Transverse colon (tissue), 4 donors: Measurements from ENCODE around the gene ZNF883. TPM values are rescaled to one million over a fixed set of nuclear protein-coding genes. Genes with fewer than 3 reads are reported as not detected.

Experiments used
- DNase-seq: peaks from one replicate; pipeline ENCODE4 v3.0.0-alpha.2; 2019
- H3K27ac ChIP-seq, 4 donors: fragments of 200-600 bp; sonication (generic); 2 replicates each; pipeline ENCODE4 v1.5.1; 2016 to 2018; ENCODE audit warnings: inconsistent platforms in 4 of 4
- H3K27me3 ChIP-seq: fragments of 200-600 bp; sonication (generic); 2 replicates; pipeline ENCODE4 v1.5.1; 2017; ENCODE audit warnings: inconsistent platforms
- H3K36me3 ChIP-seq, 4 donors: fragments of 200-600 bp; sonication (generic); 2 replicates each; pipeline ENCODE4 v1.5.1; 2017 to 2019; ENCODE audit warnings: inconsistent platforms in 4 of 4
- H3K4me1 ChIP-seq, 4 donors: fragments of 200-600 bp; sonication (generic); 2 replicates each; pipeline ENCODE4 v1.5.1; 2017 to 2020; ENCODE audit warnings: inconsistent platforms in 4 of 4
- H3K4me3 ChIP-seq, 4 donors: fragments of 200-600 bp; sonication (generic); 1 replicate in 1 of 4; 2 replicates in 3 of 4; pipeline versions ENCODE4 v1.5.1 to v1.6.1; 2017 to 2019; ENCODE audit warnings: inconsistent platforms in 4 of 4
- H3K9me3 ChIP-seq, 2 donors: fragments of 200-600 bp; sonication (generic); 2 replicates each; pipeline ENCODE4 v1.5.1; 2017 to 2019; ENCODE audit warnings: inconsistent platforms in 2 of 2
- CTCF ChIP-seq, 5 experiments: fragments of 200-600 bp in 3 of 5; fragments of 450-650 bp in 2 of 5; sonication (generic) in 3 of 5; IDR thresholded peaks; 1 replicate in 2 of 5; 2 replicates in 3 of 5; pipeline ENCODE4 v1.5.1; 2016 to 2017; ENCODE audit warnings: antibody characterized with exemption in 5 of 5, inconsistent platforms in 3 of 5, mild to moderate bottlenecking in 2 of 5, moderate library complexity in 1 of 5
- EP300 ChIP-seq: sonication (generic); formaldehyde crosslinking; IDR thresholded peaks from one replicate; pipeline ENCODE4 v1.6.1; 2017; ENCODE audit warnings: antibody characterized with exemption, low read depth
- POLR2A ChIP-seq: fragments of 450-650 bp; IDR thresholded peaks from one replicate; pipeline ENCODE4 v1.6.1; 2016; ENCODE audit warnings: antibody characterized with exemption, mild to moderate bottlenecking, moderate library complexity
- POLR2AphosphoS5 ChIP-seq, 3 donors: sonication (generic); formaldehyde crosslinking; IDR thresholded peaks; one replicate each; pipeline ENCODE4 v1.6.1; 2016; ENCODE audit warnings: antibody characterized with exemption in 3 of 3
- WGBS, 2 donors: methylation state at CpG; one replicate each; pipeline ENCODE4 v1.1.5; 2018; ENCODE audit warnings: low coverage in 1 of 2; 5-methylcytosine and 5-hydroxymethylcytosine counted together
- in situ Hi-C, 4 donors: fragments of 200-750 bp; cut with MboI; loops; one replicate each; pipeline versions ENCODE4 v1.15.0 to v1.15.1; 2017; ENCODE audit warnings: low sequenced_read_pairs in 3 of 4, low pct_ligation_motif_present in 1 of 4, low pct_unique_long_range_greater_than_20kb in 1 of 4
- intact Hi-C: fragments of 100-400 bp; cut with DNase I; formaldehyde crosslinking; loops from one replicate; pipeline ENCODE4 v1.15.1; 2023; ENCODE audit warnings: low total_unique reads
- total RNA-seq, 4 donors: library from RNA; depleted of rRNA; stranded (reverse); fragments of >200 nt; gene quantifications; one replicate each; pipeline ENCODE4 v1.1.0, GENCODE V29; 2016

ZNF883 gene
- total RNA-seq, 4 donors from 2014 or later = 0.27 to 3.0 (median 0.64) TPM; not detected in 1

- no peak overlapping the region for H3K27ac ChIP-seq
- in situ Hi-C loops = no loop called here
- intact Hi-C loops = no loop called here
- H3K9me3 ChIP-seq = no peaks in the 10 kb centered on the region
- 53% methylated on average over 6 of the region's 6 CpGs for WGBS, 2 donors
- no peaks in the 10 kb centered on the region for H3K4me1 ChIP-seq
- DNase-seq = no peak
- TF ChIP-seq POLR2AphosphoS5 (IDR thresholded peaks at IDR 0.05) (no peak), EP300 (no peak), CTCF (IDR thresholded peaks at IDR 0.05) (no peak), POLR2A (no peak)
- peaks cover 17% of the 10 kb centered on the region for H3K27me3 ChIP-seq
- no peak overlapping the region for H3K4me3 ChIP-seq
- no peaks in the 10 kb centered on the region for H3K36me3 ChIP-seq
These were observed 41.1 kb downstream of the ZNF883 start for GRCh38 chr9:112970939-112971338.

GRCh38 chr9:112969730-112970129 lies 42.3 kb downstream of the ZNF883 start:
- Histone ChIP-seq H3K27me3 (peaks cover 17% of the 10 kb centered on the region), H3K27ac (no peak overlapping the region), H3K36me3 (no peaks in the 10 kb centered on the region), H3K4me3 (no peak overlapping the region), H3K9me3 (no peaks in the 10 kb centered on the region), H3K4me1 (no peaks in the 10 kb centered on the region)
- WGBS, 2 donors = 34 to 59% methylated on average over 2 to 4 of the region's 4 CpGs
- in situ Hi-C loops = no loop called here
- no peak for DNase-seq
- TF ChIP-seq CTCF (IDR thresholded peaks at IDR 0.05) (no peak), EP300 (no peak), POLR2A (no peak)
- intact Hi-C loops = no loop called here

GRCh38 chr9:112955550-112955949 lies 56.4 kb downstream of the ZNF883 start:
- intact Hi-C loops (no loop called here), in situ Hi-C loops (no loop called here)
- H3K36me3 ChIP-seq = no peaks in the 10 kb centered on the region
- no peaks in the 10 kb centered on the region for H3K4me1 ChIP-seq
- no peak for DNase-seq
- H3K27me3 ChIP-seq = no peaks in the 10 kb centered on the region
- no peak for TF ChIP-seq CTCF (IDR thresholded peaks at IDR 0.05)
- no peaks in the 10 kb centered on the region for H3K9me3 ChIP-seq
- H3K27ac ChIP-seq = no peak overlapping the region
- H3K4me3 ChIP-seq = no peak overlapping the region
- WGBS, 2 donors = 44 to 66% methylated on average over 1 of the region's 1 CpG

- H3K27me3 ChIP-seq = peaks cover 12% of the 10 kb centered on the region
- intact Hi-C loops = no loop called here
- H3K27ac ChIP-seq = no peak overlapping the region
- peak in 2 of 5 experiments; percentile 17 to 26 for TF ChIP-seq CTCF (IDR thresholded peaks at IDR 0.05)
- no peak for TF ChIP-seq POLR2A
- H3K4me3 ChIP-seq = no peak overlapping the region
- peak; percentile 10 for DNase-seq
- 37 to 41% methylated on average over 4 to 23 of the region's 25 CpGs for WGBS, 2 donors
- H3K36me3 ChIP-seq = no peaks in the 10 kb centered on the region
- in situ Hi-C loops = loop anchor here in 1 of 4 donors (25.0 kb wide), 1 partner anchor 92 kb away; no protein-coding TSS in a partner anchor
- no peaks in the 10 kb centered on the region for H3K4me1 ChIP-seq
- H3K9me3 ChIP-seq = no peaks in the 10 kb centered on the region
These were observed 66.3 kb downstream of the ZNF883 start for GRCh38 chr9:112945620-112946208.
